ENCODE measurements around the gene ZNF236.

GRCh38 chr18:77004555-77005380 lies 182.4 kb downstream of the ZNF236 start:
- TF ChIP-seq CTCF (IDR thresholded peaks at IDR 0.05; ENCODE audit: low read depth, low read length) (no peak), EZH2phosphoT487 (IDR thresholded peaks at IDR 0.05; ENCODE audit: low read depth) (no peak)
